Measurements from ENCODE around the gene PDIA5.

PDIA5 gene

GRCh38 chr3:123085293-123085931 lies 18.6 kb downstream of the PDIA5 start:
- no peak overlapping the region for H3K9ac ChIP-seq (ENCODE audit: low read length)
- H3K36me3 ChIP-seq (ENCODE audit: insufficient read depth, low read length) = no peaks in the 10 kb centered on the region
- no peak overlapping the region for H2AFZ ChIP-seq (ENCODE audit: low read length)
- no peak for TF ChIP-seq CTCF (IDR thresholded peaks at IDR 0.05; ENCODE audit: low read length)
- TF ChIP-seq EZH2 (IDR thresholded peaks at IDR 0.05; ENCODE audit: borderline replicate concordance, low read length) = no peak
- H3K4me3 ChIP-seq (ENCODE audit: low read depth, low read length, poor library complexity, severe bottlenecking) = no peak overlapping the region
- no peaks in the 10 kb centered on the region for H3K9me2 ChIP-seq (ENCODE audit: low read depth, low read length)
- H3K79me2 ChIP-seq (ENCODE audit: insufficient read depth, low read length) = no peaks in the 10 kb centered on the region; the same call in 1 of the 2 replicates
- no peak overlapping the region for H3K4me2 ChIP-seq (ENCODE audit: low read length)
- no peaks in the 10 kb centered on the region for H4K20me1 ChIP-seq (ENCODE audit: insufficient read depth, low read length)
- no peaks in the 10 kb centered on the region for H3K27me3 ChIP-seq (ENCODE audit: insufficient read depth, low read length)
- no peaks in the 10 kb centered on the region for H3K9me3 ChIP-seq (ENCODE audit: low read length)
- peaks cover 31% of the 10 kb centered on the region for H3K4me1 ChIP-seq (ENCODE audit: insufficient read depth, low read length, severe bottlenecking)
- no peaks in the 10 kb centered on the region for H3F3A ChIP-seq (ENCODE audit: insufficient read depth, low read length)
- H3K27ac ChIP-seq (ENCODE audit: low read depth, low read length, poor library complexity, severe bottlenecking) = no peak overlapping the region

GRCh38 chr3:123085932-123086627 lies 19.3 kb downstream of the PDIA5 start:
- no peaks in the 10 kb centered on the region for H3K27me3 ChIP-seq (ENCODE audit: insufficient read depth, low read length)
- no peak overlapping the region for H3K4me2 ChIP-seq (ENCODE audit: low read length)
- H3F3A ChIP-seq (ENCODE audit: insufficient read depth, low read length) = no peaks in the 10 kb centered on the region
- H3K9ac ChIP-seq (ENCODE audit: low read length) = no peak overlapping the region
- no peaks in the 10 kb centered on the region for H3K9me3 ChIP-seq (ENCODE audit: low read length)
- H3K27ac ChIP-seq (ENCODE audit: low read depth, low read length, poor library complexity, severe bottlenecking) = no peak overlapping the region
- peaks cover 3% of the 10 kb centered on the region; the same call in 1 of the 2 replicates for H3K36me3 ChIP-seq (ENCODE audit: insufficient read depth, low read length)
- H2AFZ ChIP-seq (ENCODE audit: low read length) = no peak overlapping the region
- H3K4me3 ChIP-seq (ENCODE audit: low read depth, low read length, poor library complexity, severe bottlenecking) = no peak overlapping the region
- peaks cover 31% of the 10 kb centered on the region for H3K4me1 ChIP-seq (ENCODE audit: insufficient read depth, low read length, severe bottlenecking)
- no peaks in the 10 kb centered on the region for H3K9me2 ChIP-seq (ENCODE audit: low read depth, low read length)
- TF ChIP-seq EZH2 (IDR thresholded peaks at IDR 0.05; ENCODE audit: borderline replicate concordance, low read length) = no peak
- no peak for TF ChIP-seq CTCF (IDR thresholded peaks at IDR 0.05; ENCODE audit: low read length)
- no peaks in the 10 kb centered on the region; the same call in 1 of the 2 replicates for H3K79me2 ChIP-seq (ENCODE audit: insufficient read depth, low read length)
- no peaks in the 10 kb centered on the region for H4K20me1 ChIP-seq (ENCODE audit: insufficient read depth, low read length)

- H3K4me1 ChIP-seq (ENCODE audit: insufficient read depth, low read length, severe bottlenecking) = peaks cover 10% of the 10 kb centered on the region
These were observed 21.6 kb downstream of the PDIA5 start for GRCh38 chr3:123088387-123088786.

More at GRCh38 chr3:123088387-123088786, 21.6 kb downstream of the PDIA5 start:
- Histone ChIP-seq H3F3A (ENCODE audit: insufficient read depth, low read length) (no peaks in the 10 kb centered on the region), H2AFZ (ENCODE audit: low read length) (no peak overlapping the region), H3K36me3 (ENCODE audit: insufficient read depth, low read length) (peaks cover 25% of the 10 kb centered on the region), H3K9me2 (ENCODE audit: low read depth, low read length) (no peaks in the 10 kb centered on the region), H3K4me2 (ENCODE audit: low read length) (no peak overlapping the region), H3K79me2 (ENCODE audit: insufficient read depth, low read length) (no peaks in the 10 kb centered on the region; the same call in 1 of the 2 replicates), H3K4me3 (ENCODE audit: low read depth, low read length, poor library complexity, severe bottlenecking) (no peak overlapping the region), H3K27ac (ENCODE audit: low read depth, low read length, poor library complexity, severe bottlenecking) (no peak overlapping the region), H4K20me1 (ENCODE audit: insufficient read depth, low read length) (no peaks in the 10 kb centered on the region), H3K9ac (ENCODE audit: low read length) (no peak overlapping the region), H3K27me3 (ENCODE audit: insufficient read depth, low read length) (no peaks in the 10 kb centered on the region), H3K9me3 (ENCODE audit: low read length) (no peaks in the 10 kb centered on the region)
- TF ChIP-seq CTCF (IDR thresholded peaks at IDR 0.05; ENCODE audit: low read length) (no peak), EZH2 (IDR thresholded peaks at IDR 0.05; ENCODE audit: borderline replicate concordance, low read length) (no peak)
